OCI-LY7 (cell line): ENCODE data around the gene PXMP4. TPM values are rescaled to one million over a fixed set of nuclear protein-coding genes. Genes with fewer than 3 reads are reported as not detected.

ENCODE experiments used
- BruUV-seq: library from RNA; stranded (reverse); fragments of 400-500 nt; replicated peaks from 2 replicates; lab custom pipeline; 2021; lab: Mats Ljungman, UMichigan
- CTCF ChIA-PET: fragments of 300-600 bp; sonication (Branson Sonifier 250); formaldehyde crosslinking; loops from one replicate; lab custom pipeline; 2022; ENCODE audit warnings: antibody characterized with exemption; ENCODE audit not compliant: unreplicated experiment; lab: Charles Lee
- POLR2A ChIA-PET: fragments of 300-600 bp; sonication (Branson Sonifier 250); formaldehyde crosslinking; loops from one replicate; lab custom pipeline; 2022; ENCODE audit warnings: antibody characterized with exemption; lab: Charles Lee
- DNase-seq: peaks from one replicate; pipeline ENCODE4 v3.0.0-alpha.2; 2015; ENCODE audit warnings: low spot score
- H2AFZ ChIP-seq: fragments of 200-600 bp; sonication (generic), shearing (Covaris generic); 2 replicates; pipeline ENCODE4 v1.6.1; 2014; ENCODE audit warnings: mild to moderate bottlenecking, antibody characterized with exemption, low read length, moderate library complexity
- H3K27ac ChIP-seq: fragments of 200-600 bp; sonication (generic); 2 replicates; pipeline ENCODE4 v1.5.1; 2014; ENCODE audit warnings: mixed run types, low read depth, mild to moderate bottlenecking, moderate library complexity, low read length, inconsistent platforms; ENCODE audit not compliant: poor library complexity, severe bottlenecking
- H3K36me3 ChIP-seq: fragments of 200-600 bp; sonication (generic); 2 replicates; pipeline ENCODE4 v1.6.1; 2014; ENCODE audit warnings: mild to moderate bottlenecking, antibody characterized with exemption, low read length, moderate library complexity, mixed read lengths; ENCODE audit not compliant: insufficient read depth
- H3K4me1 ChIP-seq: fragments of 200-600 bp; sonication (generic); 2 replicates; pipeline ENCODE4 v1.5.1; 2014; ENCODE audit warnings: mild to moderate bottlenecking, low read length; ENCODE audit not compliant: insufficient read depth, poor library complexity, severe bottlenecking
- H3K4me2 ChIP-seq: fragments of 200-600 bp; sonication (generic); 2 replicates; pipeline ENCODE4 v1.6.1; 2014; ENCODE audit warnings: mild to moderate bottlenecking, low read length
- H3K4me3 ChIP-seq: fragments of 200-600 bp; sonication (generic); 2 replicates; pipeline ENCODE4 v1.5.1; 2014; ENCODE audit warnings: mild to moderate bottlenecking, low read depth, low read length; ENCODE audit not compliant: poor library complexity, severe bottlenecking
- H3K79me2 ChIP-seq: fragments of 200-600 bp; sonication (generic); 2 replicates; pipeline ENCODE4 v1.6.1; 2016; ENCODE audit warnings: low read depth, mild to moderate bottlenecking, low read length, moderate library complexity, mixed read lengths; ENCODE audit not compliant: insufficient read depth
- H3K9me2 ChIP-seq: fragments of 200-600 bp; sonication (generic); 2 replicates; pipeline ENCODE4 v1.6.1; 2016; ENCODE audit warnings: mild to moderate bottlenecking, low read length, mixed read lengths; ENCODE audit not compliant: insufficient read depth
- H3K9me3 ChIP-seq: fragments of 200-600 bp; sonication (generic); 2 replicates; pipeline ENCODE4 v1.6.1; 2014; ENCODE audit warnings: mild to moderate bottlenecking, mixed run types, low read length, mixed read lengths
- H4K20me1 ChIP-seq: fragments of 200-600 bp; sonication (generic); 2 replicates; pipeline ENCODE4 v1.6.1; 2014; ENCODE audit warnings: mild to moderate bottlenecking, antibody characterized with exemption, low read length, moderate library complexity, mixed read lengths; ENCODE audit not compliant: insufficient read depth
- CTCF ChIP-seq: fragments of 200-600 bp; sonication (generic); conservative IDR thresholded peaks from 2 replicates; pipeline ENCODE4 v1.5.1; 2014; ENCODE audit warnings: mild to moderate bottlenecking, antibody characterized with exemption, low read length, moderate library complexity, mixed read lengths
- EZH2phosphoT487 ChIP-seq: fragments of 200-600 bp; sonication (generic); IDR thresholded peaks from 2 replicates; pipeline ENCODE4 v1.6.1; 2018; ENCODE audit warnings: low read depth, borderline replicate concordance, mild to moderate bottlenecking, mixed run types, antibody characterized with exemption, low read length, moderate library complexity, mixed read lengths
- intact Hi-C: fragments of 100-400 bp; cut with micrococcal nuclease; formaldehyde crosslinking; loops from one replicate; pipeline ENCODE4 v1.10.0; 2022; ENCODE audit not compliant: unreplicated experiment
- total RNA-seq, 2 experiments: library from RNA; depleted of rRNA in 1 of 2; stranded (reverse); fragments of >200 nt in 1 of 2; shearing (Covaris generic) in 1 of 2; gene quantifications; 2 replicates each; pipeline ENCODE4 v1.2.3, GENCODE V29; 2014 to 2022

The PXMP4 gene
- total RNA-seq, 2 experiments from 2014 or later, result 3.1 to 8.2 TPM

GRCh38 chr20:33670715-33671499 lies 49.2 kb downstream of the PXMP4 start:
- TF ChIP-seq CTCF, result no peak
- TF ChIP-seq EZH2phosphoT487, result no peak
- Histone ChIP-seq H3K9me3 (no peaks in the 10 kb centered on the region), H3K27ac (no peak overlapping the region), H3K79me2 (peaks cover 18% of the 10 kb centered on the region; the same call in 1 of the 2 replicates), H3K4me1 (peaks cover 77% of the 10 kb centered on the region), H2AFZ (no peak overlapping the region), H3K9me2 (no peaks in the 10 kb centered on the region), H3K4me2 (no peak overlapping the region), H3K4me3 (no peak overlapping the region), H3K36me3 (peaks cover 45% of the 10 kb centered on the region; the same call in 1 of the 2 replicates), H4K20me1 (0 out of 2 replicates have a peak, but pooled peaks cover 5% of the 10 kb centered on the region)
- CTCF ChIA-PET, result interaction anchor here (0.6 kb wide), 1 partner anchor 93 kb away, joined by 3 read pairs; no protein-coding TSS in a partner anchor
- intact Hi-C loops, result no loop called here
- no peak for DNase-seq
- POLR2A ChIA-PET, result interaction anchor here (1.4 kb wide), 1 partner anchor 14 kb away, joined by 5 read pairs; no protein-coding TSS in a partner anchor
- no TSS peak for BruUV-seq

- Histone ChIP-seq H3K79me2 (peaks cover 18% of the 10 kb centered on the region; the same call in 1 of the 2 replicates), H3K27ac (peak overlapping the region; percentile 61), H3K4me3 (no peak overlapping the region), H3K36me3 (peaks cover 37% of the 10 kb centered on the region; the same call in 1 of the 2 replicates), H3K4me2 (peak overlapping the region; percentile 93; the same call in 1 of the 2 replicates), H3K9me3 (no peaks in the 10 kb centered on the region), H2AFZ (no peak overlapping the region), H3K4me1 (peaks cover 70% of the 10 kb centered on the region), H3K9me2 (no peaks in the 10 kb centered on the region), H4K20me1 (0 out of 2 replicates have a peak, but pooled peaks cover 5% of the 10 kb centered on the region)
- intact Hi-C loops, result loop anchor here (5.0 kb wide), 1 partner anchor 268 kb away; the partner anchor contains the start of gene CDK5RAP1
- no peak for TF ChIP-seq EZH2phosphoT487
- TF ChIP-seq CTCF, result no peak
- no peak for DNase-seq
- no TSS peak for BruUV-seq
- ChIA-PET POLR2A (interaction anchor here (2.2 kb wide), 1 partner anchor 9 kb away, joined by 8 read pairs; no protein-coding TSS in a partner anchor), CTCF (interaction anchor here (0.6 kb wide), 1 partner anchor 94 kb away, joined by 3 read pairs; no protein-coding TSS in a partner anchor)
These were observed 50.1 kb downstream of the PXMP4 start for GRCh38 chr20:33669873-33670640.
